Measurements from ENCODE around the gene A1CF. TPM values are rescaled to one million over a fixed set of nuclear protein-coding genes. Genes with fewer than 3 reads are reported as not detected.
"Not testable (repeated sequence)": the region's sequence is repeated elsewhere in the genome, so short reads cannot be mapped to it uniquely, and the experiment has no call there.

The A1CF gene
- total and polyA plus RNA-seq, 7 donors = 0.04 to 0.26 TPM; not detected in 5

GRCh38 chr10:50796693-50797092 is 88.7 kb downstream of the A1CF start:
- H3K27me3 ChIP-seq (ENCODE audit: insufficient read depth in 3 of 3, low read length in 2 of 3) = no peaks in the 10 kb centered on the region
- DNase-seq (no peak), ATAC-seq (no peak)
- no peaks in the 10 kb centered on the region for H3K9me3 ChIP-seq
- H3K27ac ChIP-seq = no peak overlapping the region
- WGBS, 3 donors = 91 to 97% (median 94%) methylated on average over 1 of the region's 1 CpG
- no peaks in the 10 kb centered on the region for H3K36me3 ChIP-seq (ENCODE audit: insufficient read depth in 1 of 2, low read depth in 1 of 2)
- H3K4me1 ChIP-seq = no peaks in the 10 kb centered on the region
- no peak overlapping the region for H3K4me3 ChIP-seq
- no peak for TF ChIP-seq CTCF (IDR thresholded peaks at IDR 0.05)
- intact Hi-C loops (cut with DNase I) = no loop called here

- Histone ChIP-seq H3K4me3 (no peak overlapping the region), H3K9me3 (no peaks in the 10 kb centered on the region), H3K4me1 (no peaks in the 10 kb centered on the region), H3K36me3 (ENCODE audit: insufficient read depth in 1 of 2, low read depth in 1 of 2) (no peaks in the 10 kb centered on the region), H3K27ac (no peak overlapping the region), H3K27me3 (ENCODE audit: insufficient read depth in 3 of 3, low read length in 2 of 3) (no peaks in the 10 kb centered on the region)
- TF ChIP-seq CTCF (IDR thresholded peaks at IDR 0.05) = no peak
- intact Hi-C loops (cut with DNase I) = no loop called here
- DNase-seq = no peak
- ATAC-seq = no peak
Observed at GRCh38 chr10:50794490-50794889, 90.9 kb downstream of the A1CF start.

GRCh38 chr10:50788951-50789945 is 96.2 kb downstream of the A1CF start:
- intact Hi-C loops (cut with DNase I) = no loop called here
- no peaks in the 10 kb centered on the region for H3K9me3 ChIP-seq
- WGBS, 3 donors = 43 to 56% (median 50%) methylated on average over 1 of the region's 1 CpG
- ATAC-seq (no peak), DNase-seq (no peak)
- H3K27ac ChIP-seq = no peak overlapping the region
- H3K36me3 ChIP-seq (ENCODE audit: insufficient read depth in 1 of 2, low read depth in 1 of 2) = no peaks in the 10 kb centered on the region
- H3K4me3 ChIP-seq = no peak overlapping the region
- no peaks in the 10 kb centered on the region for H3K27me3 ChIP-seq (ENCODE audit: insufficient read depth in 3 of 3, low read length in 2 of 3)
- TF ChIP-seq CTCF (IDR thresholded peaks at IDR 0.05) = peak; percentile 35
- no peaks in the 10 kb centered on the region for H3K4me1 ChIP-seq

- H3K27ac ChIP-seq; H3K9me3 ChIP-seq; H3K4me3 ChIP-seq; H3K36me3 ChIP-seq (ENCODE audit: insufficient read depth in 1 of 2, low read depth in 1 of 2); intact Hi-C loops (cut with DNase I); ATAC-seq; DNase-seq; H3K27me3 ChIP-seq (ENCODE audit: insufficient read depth in 3 of 3, low read length in 2 of 3); H3K4me1 ChIP-seq: not testable (repeated sequence)
- WGBS, 3 donors = 58 to 70% (median 67%) methylated on average over 5 of the region's 5 CpGs
Observed at GRCh38 chr10:50787962-50788361, 97.5 kb downstream of the A1CF start.

GRCh38 chr10:50782017-50782416 is 103.4 kb downstream of the A1CF start:
- not testable (repeated sequence) for H3K36me3 ChIP-seq (ENCODE audit: insufficient read depth in 1 of 2, low read depth in 1 of 2)

GRCh38 chr10:50780036-50780435 is 105.4 kb downstream of the A1CF start:
- H3K36me3 ChIP-seq (ENCODE audit: insufficient read depth in 1 of 2, low read depth in 1 of 2); DNase-seq; H3K27me3 ChIP-seq (ENCODE audit: insufficient read depth in 3 of 3, low read length in 2 of 3); H3K4me1 ChIP-seq; intact Hi-C loops (cut with DNase I); H3K9me3 ChIP-seq; H3K27ac ChIP-seq; H3K4me3 ChIP-seq; ATAC-seq: not testable (repeated sequence)
- WGBS, 3 donors = 75 to 80% (median 79%) methylated on average over 1 of the region's 1 CpG

More at GRCh38 chr10:50782017-50782416, 103.4 kb downstream of the A1CF start:
- H3K27me3 ChIP-seq (ENCODE audit: insufficient read depth in 3 of 3, low read length in 2 of 3); DNase-seq; intact Hi-C loops (cut with DNase I); H3K4me3 ChIP-seq; ATAC-seq; H3K4me1 ChIP-seq; H3K9me3 ChIP-seq; H3K27ac ChIP-seq: not testable (repeated sequence)

GRCh38 chr10:50774868-50775267 is 110.6 kb downstream of the A1CF start:
- intact Hi-C loops (cut with DNase I); H3K9me3 ChIP-seq; DNase-seq; ATAC-seq; H3K4me1 ChIP-seq; H3K27ac ChIP-seq; H3K27me3 ChIP-seq (ENCODE audit: insufficient read depth in 3 of 3, low read length in 2 of 3); H3K4me3 ChIP-seq; H3K36me3 ChIP-seq (ENCODE audit: insufficient read depth in 1 of 2, low read depth in 1 of 2): not testable (repeated sequence)
- 55 to 68% (median 59%) methylated on average over 2 of the region's 2 CpGs for WGBS, 3 donors

GRCh38 chr10:50772042-50772441 is 113.4 kb downstream of the A1CF start:
- 91 to 98% (median 93%) methylated on average over 3 of the region's 3 CpGs for WGBS, 3 donors
- H3K27me3 ChIP-seq (ENCODE audit: insufficient read depth in 3 of 3, low read length in 2 of 3); H3K9me3 ChIP-seq; H3K36me3 ChIP-seq (ENCODE audit: insufficient read depth in 1 of 2, low read depth in 1 of 2); DNase-seq; H3K4me1 ChIP-seq; ATAC-seq; H3K4me3 ChIP-seq; intact Hi-C loops (cut with DNase I); H3K27ac ChIP-seq: not testable (repeated sequence)
